Iris pigment epithelial cell (primary cell): ENCODE measurements around the gene RAB40C.

Experiments
- DNase-seq: peaks from one replicate; pipeline ENCODE4 v3.0.0-alpha.2; 2011; ENCODE audit warnings: low read depth

The RAB40C gene

DNA sequence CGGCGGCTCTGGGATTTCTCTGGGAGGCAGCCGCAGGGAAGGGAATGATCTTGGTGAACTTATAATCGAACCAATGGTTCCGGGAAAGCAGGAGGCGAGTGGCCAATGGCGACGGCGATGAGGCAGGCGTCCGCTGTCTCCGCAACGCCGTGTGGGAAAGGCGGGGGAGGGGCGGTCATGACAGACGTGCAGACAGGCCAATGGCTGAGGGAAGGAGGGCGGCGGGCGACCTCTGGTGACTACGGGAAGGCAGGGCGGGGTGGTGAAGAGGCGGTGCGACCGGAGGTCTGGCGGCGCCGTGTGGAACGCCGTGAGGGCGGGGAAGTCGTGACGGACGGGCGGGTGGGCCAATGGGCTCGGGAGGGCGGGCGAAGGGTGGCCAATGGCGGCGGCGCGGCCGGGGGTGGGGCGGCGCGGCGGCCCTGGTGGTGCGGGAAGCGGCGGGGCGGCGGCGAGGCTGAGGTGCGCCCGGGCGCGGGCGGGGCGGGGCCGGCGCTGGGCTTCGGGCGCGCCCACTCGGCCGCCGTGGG lies at the start of gene RAB40C:
RAB40C (plus strand) TSS at position 409 of the 530 bp plus-strand sequence. CDS start 226 bp downstream, outside the sequence.
- peak; percentile 98 for DNase-seq

DNA sequence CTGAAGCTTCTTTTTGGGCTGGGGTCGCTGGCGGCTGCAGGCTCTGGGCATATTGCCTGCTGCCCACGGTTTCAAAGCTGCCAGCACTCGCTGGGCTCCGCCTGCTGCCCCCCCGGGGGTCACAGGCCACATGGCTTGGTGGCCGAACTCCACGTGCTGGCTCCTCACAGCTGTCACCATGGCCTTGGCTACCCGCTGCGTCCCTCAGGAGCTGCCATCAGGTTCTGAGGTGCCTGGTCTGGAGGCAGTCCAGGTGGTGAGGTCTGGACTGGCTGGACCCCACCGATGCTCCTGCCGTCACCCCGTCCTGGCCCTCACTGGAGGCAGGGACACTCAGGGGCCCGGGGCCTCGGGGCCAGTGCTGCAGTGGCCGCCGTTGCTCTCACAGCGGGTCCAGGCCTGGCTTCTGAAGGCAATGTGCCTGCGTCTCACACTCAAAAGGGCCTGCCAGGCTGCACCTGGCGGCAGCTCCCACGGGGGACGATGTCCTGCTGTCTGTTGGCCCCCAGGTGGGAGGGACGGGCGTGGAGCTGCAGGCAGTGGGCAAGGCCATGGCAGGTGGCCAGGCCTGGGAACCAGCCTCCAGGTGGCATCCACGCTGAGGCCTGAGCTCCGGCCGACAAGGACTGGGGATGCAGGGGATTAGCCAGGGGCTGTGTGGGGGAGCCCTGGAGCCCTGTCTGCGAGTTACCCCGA lies 49.1 kb upstream of the RAB40C start:
- no peak for DNase-seq

GRCh38 chr16:543301-544164 lies 46.3 kb upstream of the RAB40C start:
- no peak for DNase-seq

- no peak for DNase-seq
These were observed 45.3 kb upstream of the RAB40C start for GRCh38 chr16:544517-544916.

GRCh38 chr16:546909-547770 lies 42.7 kb upstream of the RAB40C start:
- DNase-seq = no peak

- DNase-seq = no peak
These were observed 41.3 kb upstream of the RAB40C start for GRCh38 chr16:548586-548985.

- no peak for DNase-seq
These were observed 40.2 kb upstream of the RAB40C start for GRCh38 chr16:549544-550263.

GRCh38 chr16:551210-551609 lies 38.7 kb upstream of the RAB40C start:
- no peak for DNase-seq

DNA sequence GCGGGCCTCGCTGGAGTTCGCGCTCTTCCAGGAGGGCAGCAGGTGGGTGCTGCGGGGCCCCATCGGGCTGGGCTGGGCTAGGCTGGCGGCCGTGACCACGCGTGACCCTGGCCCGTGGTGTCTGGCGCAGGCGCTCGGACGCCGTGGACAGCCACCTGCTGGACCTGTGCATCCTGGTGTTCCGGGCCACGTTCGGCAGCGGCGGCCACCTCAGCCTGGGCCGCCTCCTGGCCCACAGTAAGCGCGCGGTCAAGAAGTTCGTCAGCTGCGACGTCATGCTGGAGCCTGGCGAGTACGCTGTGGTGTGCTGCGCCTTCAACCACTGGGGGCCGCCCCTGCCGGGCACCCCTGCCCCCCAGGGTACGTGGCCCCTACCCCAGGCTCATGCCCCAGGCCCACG lies 37.7 kb upstream of the RAB40C start:
- no peak for DNase-seq

GRCh38 chr16:553601-554296 lies 36.1 kb upstream of the RAB40C start:
- DNase-seq = no peak

DNA sequence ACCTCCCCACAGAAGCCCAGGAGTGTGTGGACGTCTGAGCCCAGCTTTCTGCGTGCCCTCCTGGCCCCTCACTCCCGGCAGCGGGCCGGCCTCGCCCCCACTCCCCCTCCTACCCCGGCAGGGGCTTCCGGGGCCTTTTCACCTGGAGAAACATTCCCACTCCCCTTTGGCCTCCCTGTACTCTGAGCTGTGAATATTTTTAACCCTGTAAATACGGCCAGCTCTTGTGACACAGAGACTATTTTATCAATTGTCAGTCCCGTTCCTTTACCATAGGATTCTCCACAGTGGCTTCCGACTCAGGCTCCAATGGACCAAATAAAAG lies 35.6 kb upstream of the RAB40C start:
- DNase-seq = no peak

DNA sequence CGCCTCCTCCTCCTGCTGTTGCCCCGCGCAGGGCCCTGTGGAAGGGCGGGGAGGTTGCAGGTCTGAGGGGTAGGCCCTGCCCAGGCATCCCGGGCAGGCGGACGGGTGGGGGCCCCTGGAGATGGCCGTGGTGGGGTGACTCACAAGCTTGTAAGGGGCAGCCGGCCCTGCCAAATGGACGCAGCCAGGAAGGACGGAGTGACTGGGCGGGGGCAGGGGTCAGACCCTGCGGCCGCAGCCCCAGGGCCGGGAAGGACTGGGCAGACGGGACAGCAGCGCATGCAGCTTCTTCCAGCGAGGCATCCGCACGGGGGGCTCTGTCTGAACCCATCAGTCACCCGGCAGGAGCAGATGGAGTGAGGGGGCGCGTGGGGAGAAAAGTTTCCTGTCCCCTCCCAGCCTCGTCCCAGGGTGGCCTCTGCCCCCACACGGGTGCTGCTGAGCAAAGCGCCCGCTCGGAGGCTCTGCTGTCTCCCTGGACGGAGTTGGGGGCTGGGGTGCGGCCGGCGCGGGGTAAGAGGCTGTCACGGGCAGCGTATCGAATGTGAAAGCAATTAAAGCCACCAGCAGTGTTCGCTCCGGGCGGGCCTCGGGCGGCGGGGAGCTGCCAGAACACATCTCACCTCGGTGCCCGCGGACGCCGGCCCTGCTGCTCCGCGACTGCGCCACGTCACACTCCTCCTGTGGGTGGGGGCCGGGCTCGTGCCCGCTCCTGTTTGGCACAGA lies 35.1 kb upstream of the RAB40C start:
- peak; percentile 50 for DNase-seq

- no peak for DNase-seq
These were observed 34.1 kb upstream of the RAB40C start for GRCh38 chr16:555528-556473.

DNA sequence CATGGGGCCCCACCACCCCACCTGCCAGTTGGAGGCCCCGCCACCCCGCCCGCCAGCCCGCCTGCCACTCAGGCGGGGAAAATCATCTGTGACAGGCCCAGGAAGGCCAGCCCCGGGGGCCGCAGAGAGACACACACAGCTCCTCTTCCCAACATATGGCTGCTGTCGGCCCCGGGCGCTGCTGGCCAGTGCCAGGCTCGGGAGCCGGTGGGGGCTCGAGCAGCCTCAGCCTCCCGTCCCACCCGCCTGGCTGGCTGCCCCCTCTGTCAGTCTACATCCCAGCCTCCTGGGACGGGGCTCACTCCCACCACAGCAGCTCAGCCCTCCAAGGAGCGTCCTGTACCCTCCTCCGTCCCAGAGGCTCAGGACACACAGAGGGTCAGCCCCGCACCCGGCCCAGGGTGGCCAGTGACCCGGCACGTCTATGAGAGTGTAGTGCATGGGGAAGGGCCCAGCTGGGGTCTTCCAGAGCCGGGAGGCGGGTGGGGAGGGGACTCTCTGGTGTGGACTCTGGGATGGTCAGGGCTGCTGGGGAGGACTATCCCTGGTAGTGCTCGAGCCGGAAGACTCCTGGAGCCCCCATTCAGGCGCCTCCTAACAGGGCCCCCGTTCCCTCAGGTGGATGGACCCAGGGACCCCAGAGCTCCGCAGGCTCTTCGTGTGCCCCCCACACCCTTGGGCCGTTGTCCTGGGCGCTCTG lies 33.2 kb upstream of the RAB40C start:
- no peak for DNase-seq

DNA sequence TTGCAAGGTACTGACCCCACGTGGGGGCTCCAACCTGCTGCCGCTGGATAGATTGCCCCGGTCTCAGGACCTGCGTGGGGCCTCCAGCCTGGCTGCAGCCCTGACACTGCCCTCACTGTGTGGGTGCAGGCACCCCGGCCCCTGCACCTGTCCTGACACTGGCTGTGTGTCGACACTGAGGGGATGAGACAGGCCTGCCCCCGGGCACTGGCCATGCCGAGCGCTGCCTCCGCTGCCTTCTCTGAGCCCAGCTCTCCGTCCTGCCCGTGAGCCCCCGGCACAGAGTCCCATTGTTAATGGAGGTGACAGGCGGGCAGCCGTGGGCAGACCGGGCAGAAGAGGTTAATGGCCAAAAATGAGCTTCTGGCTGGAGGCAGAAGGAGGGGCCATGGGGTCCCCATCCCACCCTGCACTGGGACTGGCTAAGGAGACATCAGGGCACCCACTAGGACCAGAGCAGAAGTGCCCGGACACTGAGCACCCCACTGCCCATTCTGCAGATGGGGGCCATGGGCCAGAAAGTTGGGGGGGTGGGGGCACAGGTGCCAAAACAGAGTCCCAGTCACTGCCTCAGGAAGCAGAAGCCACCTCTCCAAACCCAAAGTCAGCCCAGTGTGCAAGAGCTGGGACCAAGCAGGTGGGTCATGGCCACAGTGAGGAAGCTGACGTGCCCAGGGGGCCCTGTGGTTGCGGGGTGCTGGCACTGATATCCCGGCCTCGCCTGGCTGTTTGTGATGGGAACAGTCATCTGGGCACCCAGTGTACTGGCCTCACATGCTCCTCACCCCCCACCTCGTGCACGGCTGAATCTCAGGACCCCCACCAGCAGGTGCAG lies 32.2 kb upstream of the RAB40C start:
- no peak for DNase-seq

GRCh38 chr16:558298-559020 lies 31.4 kb upstream of the RAB40C start:
- no peak for DNase-seq

DNA sequence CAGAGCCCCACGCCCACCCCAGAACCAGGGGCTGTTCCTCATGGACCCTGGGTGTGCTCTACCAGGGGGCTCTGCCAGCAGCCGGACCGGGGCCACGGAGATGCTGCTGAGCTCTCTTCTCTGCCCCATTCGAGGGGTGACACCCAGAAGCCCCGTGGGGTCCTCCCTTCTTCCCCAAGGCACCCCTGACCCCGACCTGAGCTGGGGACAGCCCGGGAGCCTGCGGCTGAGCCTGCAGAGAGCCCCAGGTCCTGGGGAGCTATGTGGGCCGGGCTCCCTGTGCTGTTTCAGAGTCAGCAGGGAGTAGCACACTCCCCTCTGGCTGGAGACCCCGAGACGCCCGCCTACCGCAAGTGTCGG lies 30.9 kb upstream of the RAB40C start:
- no peak for DNase-seq
